GM19240 (cell line): ENCODE data around the gene KANK3.
"Not testable (repeated sequence)": the region's sequence is repeated elsewhere in the genome, so short reads cannot be mapped to it uniquely, and the experiment has no call there.

Experiments
- DNase-seq: peaks from one replicate; pipeline ENCODE4 v3.0.0; 2011; ENCODE audit warnings: low spot score; ENCODE audit not compliant: insufficient read length

Gene KANK3

GRCh38 chr19:8342684-8343482 is at the start of gene KANK3:
TSS of gene KANK3 (minus strand) at chr19:8343262. CDS start at chr19:8337828, 5,434 bp downstream.
- DNase-seq: peak; percentile 97

GRCh38 chr19:8392017-8392591 is 49.0 kb upstream of the KANK3 start:
- no peak for DNase-seq

- DNase-seq: no peak
Measured at GRCh38 chr19:8391198-8392016, 48.3 kb upstream of the KANK3 start.

- peak; percentile 87 for DNase-seq
Measured at GRCh38 chr19:8390617-8390981, 47.5 kb upstream of the KANK3 start.

- peak; percentile 96 for DNase-seq
Measured at GRCh38 chr19:8389891-8390616, 47.0 kb upstream of the KANK3 start, which contains the start of gene RAB11B. TSS of gene RAB11B (plus strand) at chr19:8390360. CDS start at chr19:8390417, 57 bp downstream.

- DNase-seq: no peak
Measured at GRCh38 chr19:8388612-8388958, 45.5 kb upstream of the KANK3 start.

GRCh38 chr19:8387688-8388611 is 44.9 kb upstream of the KANK3 start:
- DNase-seq: no peak

GRCh38 chr19:8386990-8387389 is 43.9 kb upstream of the KANK3 start:
- DNase-seq: no peak

- DNase-seq: not testable (repeated sequence)
Measured at GRCh38 chr19:8386419-8386818, 43.4 kb upstream of the KANK3 start.

- not testable (repeated sequence) for DNase-seq
Measured at GRCh38 chr19:8385566-8385965, 42.5 kb upstream of the KANK3 start.

GRCh38 chr19:8385103-8385502 is 42.0 kb upstream of the KANK3 start:
- not testable (repeated sequence) for DNase-seq

- not testable (repeated sequence) for DNase-seq
Measured at GRCh38 chr19:8384569-8384968, 41.5 kb upstream of the KANK3 start.

- not testable (repeated sequence) for DNase-seq
Measured at GRCh38 chr19:8379156-8379891, 36.3 kb upstream of the KANK3 start.

GRCh38 chr19:8377598-8377997 is 34.5 kb upstream of the KANK3 start:
- DNase-seq: no peak

GRCh38 chr19:8376373-8376974 is 33.4 kb upstream of the KANK3 start:
- not testable (repeated sequence) for DNase-seq

- not testable (repeated sequence) for DNase-seq
Measured at GRCh38 chr19:8375766-8376165, 32.7 kb upstream of the KANK3 start.

- no peak for DNase-seq
Measured at GRCh38 chr19:8373867-8374813, 31.1 kb upstream of the KANK3 start.
